GM23338 (cell line): ENCODE results near the gene DOCK1. TPM values are rescaled to one million over a fixed set of nuclear protein-coding genes. Genes with fewer than 3 reads are reported as not detected.

ENCODE experiments used
- ATAC-seq: fragments of 200-7000 bp; cut with Tn5 transposase; 3 replicates; pipeline ENCODE4 v1.9.1; 2020
- DNase-seq: peaks from one replicate; pipeline ENCODE4 v3.0.0-alpha.2; 2015; ENCODE audit warnings: low spot score
- H2AFZ ChIP-seq: fragments of 200-600 bp; sonication (generic); 2 replicates; pipeline ENCODE4 v1.8.0; 2016; ENCODE audit warnings: antibody characterized with exemption, mild to moderate bottlenecking, moderate library complexity
- H3F3A ChIP-seq: fragments of 200-600 bp; sonication (generic); replicated peaks from 2 replicates; pipeline ENCODE4 v1.8.0; 2017; ENCODE audit warnings: antibody characterized with exemption, mixed run types, low read depth
- H3K27ac ChIP-seq: fragments of 200-600 bp; sonication (generic); 2 replicates; pipeline ENCODE4 v1.6.1; 2016; ENCODE audit warnings: low read depth
- H3K27me3 ChIP-seq: fragments of 200-600 bp; sonication (generic); 2 replicates; pipeline ENCODE4 v1.8.0; 2016; ENCODE audit warnings: mild to moderate bottlenecking, mixed run types, moderate library complexity; ENCODE audit not compliant: insufficient read depth
- H3K36me3 ChIP-seq: fragments of 200-600 bp; sonication (generic); 2 replicates; pipeline ENCODE4 v1.8.0; 2016; ENCODE audit warnings: mild to moderate bottlenecking; ENCODE audit not compliant: insufficient read depth
- H3K4me1 ChIP-seq: fragments of 200-600 bp; sonication (generic); 2 replicates; pipeline ENCODE4 v1.8.0; 2016; ENCODE audit warnings: mild to moderate bottlenecking, moderate library complexity; ENCODE audit not compliant: insufficient read depth
- H3K4me2 ChIP-seq: fragments of 200-600 bp; sonication (generic); 2 replicates; pipeline ENCODE4 v1.7.1; 2017; ENCODE audit warnings: mixed run types
- H3K4me3 ChIP-seq: fragments of 200-600 bp; sonication (generic); 2 replicates; pipeline ENCODE4 v1.6.1; 2016; ENCODE audit warnings: mixed run types
- H3K79me2 ChIP-seq: fragments of 200-600 bp; sonication (generic); replicated peaks from 2 replicates; pipeline ENCODE4 v1.8.0; 2017; ENCODE audit warnings: mild to moderate bottlenecking; ENCODE audit not compliant: insufficient read depth
- H3K9me2 ChIP-seq: fragments of 200-600 bp; sonication (generic); 2 replicates; pipeline ENCODE4 v1.8.0; 2017; ENCODE audit not compliant: insufficient read depth
- H4K20me1 ChIP-seq: fragments of 200-600 bp; sonication (generic); replicated peaks from 2 replicates; pipeline ENCODE4 v1.8.0; 2017; ENCODE audit warnings: mild to moderate bottlenecking; ENCODE audit not compliant: insufficient read depth
- H3K27ac Mint-ChIP-seq: 2 replicates; pipeline ENCODE4 v1.8.0; 2020; ENCODE audit warnings: inconsistent platforms, mild to moderate bottlenecking, moderate library complexity, mixed read lengths
- H3K27me3 Mint-ChIP-seq: 3 replicates; pipeline ENCODE4 v1.8.0; 2022; ENCODE audit warnings: low read depth, mild to moderate bottlenecking, moderate library complexity, mixed read lengths, inconsistent platforms; ENCODE audit not compliant: insufficient read depth, poor library complexity
- H3K36me3 Mint-ChIP-seq: 3 replicates; pipeline ENCODE4 v1.8.0; 2021; ENCODE audit warnings: low read depth, mild to moderate bottlenecking, inconsistent platforms, moderate library complexity, mixed read lengths
- H3K4me1 Mint-ChIP-seq: 3 replicates; pipeline ENCODE4 v1.8.0; 2020; ENCODE audit warnings: mild to moderate bottlenecking, inconsistent platforms, mixed read lengths
- H3K4me3 Mint-ChIP-seq: 3 replicates; pipeline ENCODE4 v1.8.0; 2021; ENCODE audit warnings: moderate library complexity, mild to moderate bottlenecking, inconsistent platforms, mixed read lengths
- H3K9me3 Mint-ChIP-seq: 3 replicates; pipeline ENCODE4 v1.8.0; 2020; ENCODE audit warnings: moderate library complexity, mild to moderate bottlenecking, inconsistent platforms, mixed read lengths
- CREB1 ChIP-seq: fragments of 250-450 bp; sonication (Bioruptor Pico); IDR thresholded peaks from 2 replicates; pipeline ENCODE4 v1.5.0; 2020; ENCODE audit warnings: low read depth, mild to moderate bottlenecking, moderate library complexity
- CTCF ChIP-seq, 2 experiments: fragments of 200-600 bp in 1 of 2; sonication (generic) in 1 of 2; conservative IDR thresholded peaks; 2 replicates each; pipeline versions ENCODE4 v1.5.1 to v1.6.1; 2016 to 2017; ENCODE audit warnings: antibody characterized with exemption in 2 of 2, low read depth in 2 of 2, mild to moderate bottlenecking in 2 of 2, moderate library complexity in 1 of 2
- ETS1 ChIP-seq: IDR thresholded peaks from 2 replicates; pipeline ENCODE4 v1.6.1; 2016; ENCODE audit warnings: antibody characterized with exemption
- EZH2 ChIP-seq: fragments of 200-600 bp; sonication (generic); IDR thresholded peaks from one replicate; pipeline ENCODE4 v1.8.0; 2017; ENCODE audit warnings: antibody characterized with exemption, mild to moderate bottlenecking, low read depth; ENCODE audit not compliant: unreplicated experiment
- EZH2phosphoT487 ChIP-seq: fragments of 200-600 bp; sonication (generic); IDR thresholded peaks from one replicate; pipeline ENCODE4 v1.8.1; 2018; ENCODE audit warnings: antibody characterized with exemption; ENCODE audit not compliant: unreplicated experiment
- JUNB ChIP-seq: IDR thresholded peaks from one replicate; pipeline ENCODE4 v1.6.1; 2016; ENCODE audit warnings: antibody characterized with exemption; ENCODE audit not compliant: unreplicated experiment
- NANOG ChIP-seq: IDR thresholded peaks from 2 replicates; pipeline ENCODE4 v1.6.1; 2016; ENCODE audit warnings: antibody characterized with exemption, borderline replicate concordance
- POLR2AphosphoS5 ChIP-seq: IDR thresholded peaks from 2 replicates; pipeline ENCODE4 v1.6.1; 2016; ENCODE audit warnings: antibody characterized with exemption, low read depth
- REST ChIP-seq: IDR thresholded peaks from one replicate; pipeline ENCODE4 v1.6.1; 2018; ENCODE audit warnings: antibody characterized with exemption; ENCODE audit not compliant: unreplicated experiment
- STAT1 ChIP-seq: IDR thresholded peaks from one replicate; pipeline ENCODE4 v1.6.1; 2016; ENCODE audit warnings: antibody characterized with exemption; ENCODE audit not compliant: unreplicated experiment
- ZNF114 ChIP-seq: fragments of 250-450 bp; sonication (Bioruptor Pico); IDR thresholded peaks from 2 replicates; pipeline ENCODE4 v1.5.0; 2020; ENCODE audit warnings: mild to moderate bottlenecking, moderate library complexity
- ZNF331 ChIP-seq: fragments of 250-450 bp; sonication (Bioruptor Pico); IDR thresholded peaks from 2 replicates; pipeline ENCODE4 v1.5.0; 2020; ENCODE audit warnings: low read depth, mild to moderate bottlenecking, moderate library complexity
- ZNF462 ChIP-seq: fragments of 250-450 bp; sonication (Bioruptor Pico); IDR thresholded peaks from 2 replicates; pipeline ENCODE4 v1.5.0; 2020; ENCODE audit warnings: mild to moderate bottlenecking, moderate library complexity
- polyA plus RNA-seq: library from polyadenylated mRNA; unstranded; fragments of >200 nt; fragmentation: Nextera tagmentation; extraction: Ambion mirVana; gene quantifications from 2 replicates; pipeline ENCODE4 v1.2.1, GENCODE V29; 2016
- total RNA-seq: library from RNA; depleted of rRNA; stranded (reverse); fragments of >200 nt; shearing (Covaris generic); gene quantifications from 2 replicates; pipeline ENCODE4 v1.2.3, GENCODE V29; 2014

The DOCK1 gene
- total and polyA plus RNA-seq, 2 experiments from 2014 or later: 13.2 to 55.3 TPM

GRCh38 chr10:127157089-127157488 is 251.9 kb downstream of the DOCK1 start:
- no peak overlapping the region for H3K27ac Mint-ChIP-seq
- no peaks in the 10 kb centered on the region for H3K27me3 Mint-ChIP-seq
- TF ChIP-seq EZH2 (no peak), CREB1 (CRISPR knock-in tag) (no peak), ZNF462 (CRISPR knock-in tag) (no peak), NANOG (no peak), EZH2phosphoT487 (no peak), POLR2AphosphoS5 (no peak), ZNF114 (CRISPR knock-in tag) (no peak), CTCF (conservative IDR thresholded peaks at IDR 0.05; ENCODE audit: low read depth in 2 of 2) (no peak), ZNF331 (CRISPR knock-in tag) (no peak), STAT1 (no peak), ETS1 (no peak), REST (no peak), JUNB (no peak)
- ATAC-seq: no peak
- DNase-seq: no peak
- Histone ChIP-seq H3K9me2 (0 out of 2 replicates have a peak, but pooled peaks cover 3% of the 10 kb centered on the region), H3K27ac (no peak overlapping the region), H4K20me1 (peaks cover 7% of the 10 kb centered on the region; the same call in 1 of the 2 replicates), H3K4me3 (no peak overlapping the region), H3F3A (no peaks in the 10 kb centered on the region), H2AFZ (no peak overlapping the region), H3K79me2 (no peaks in the 10 kb centered on the region), H3K4me1 (peaks cover 3% of the 10 kb centered on the region), H3K36me3 (no peaks in the 10 kb centered on the region), H3K27me3 (no peaks in the 10 kb centered on the region), H3K4me2 (no peak overlapping the region)
- no peaks in the 10 kb centered on the region for H3K36me3 Mint-ChIP-seq
- peaks cover 27% of the 10 kb centered on the region; the same call in 2 of the 3 replicates for H3K4me1 Mint-ChIP-seq
- H3K9me3 Mint-ChIP-seq: no peaks in the 10 kb centered on the region
- H3K4me3 Mint-ChIP-seq: no peak overlapping the region
